ENCODE data around the gene RPS2.

GRCh38 chr16:2007081-2007836 lies 42.6 kb upstream of the RPS2 start:
- TF ChIP-seq EZH2 (IDR thresholded peaks at IDR 0.05; ENCODE audit: insufficient read depth, poor library complexity, severe bottlenecking) (no peak), EZH2phosphoT487 (IDR thresholded peaks at IDR 0.05; ENCODE audit: insufficient read depth, low read depth) (no peak)

Measured in GM23248 (cell line).